Mucosa of rectum (tissue), 2 donors: Measurements from ENCODE around the gene CACNB4.
"Not testable (repeated sequence)": the region's sequence is repeated elsewhere in the genome, so short reads cannot be mapped to it uniquely, and the experiment has no call there.

Experiments used
- H3K27ac ChIP-seq, 2 donors: one replicate each; pipeline ENCODE4 v1.7.0; 2013; ENCODE audit warnings: inconsistent platforms in 2 of 2, low read depth in 2 of 2, low read length in 2 of 2
- H3K27me3 ChIP-seq, 2 donors: one replicate each; pipeline ENCODE4 v1.7.0; 2013; ENCODE audit warnings: low read length in 2 of 2; ENCODE audit not compliant: control insufficient read depth in 2 of 2, insufficient read depth in 2 of 2
- H3K36me3 ChIP-seq, 2 donors: one replicate each; pipeline ENCODE4 v1.7.0; 2013; ENCODE audit warnings: low read length in 2 of 2; ENCODE audit not compliant: control insufficient read depth in 2 of 2, insufficient read depth in 2 of 2
- H3K4me1 ChIP-seq, 2 donors: one replicate each; pipeline ENCODE4 v1.7.0; 2013; ENCODE audit warnings: low read length in 2 of 2, mild to moderate bottlenecking in 1 of 2; ENCODE audit not compliant: control insufficient read depth in 2 of 2, insufficient read depth in 2 of 2
- H3K4me3 ChIP-seq, 2 donors: one replicate each; pipeline ENCODE4 v1.7.0; 2013; ENCODE audit warnings: low read length in 2 of 2
- H3K9ac ChIP-seq, 2 donors: one replicate each; pipeline ENCODE4 v1.7.0; 2013; ENCODE audit warnings: low read length in 2 of 2, low read depth in 1 of 2, mild to moderate bottlenecking in 1 of 2
- H3K9me3 ChIP-seq, 2 donors: one replicate each; pipeline ENCODE4 v1.7.0; 2013; ENCODE audit warnings: low read length in 2 of 2; ENCODE audit not compliant: control insufficient read depth in 2 of 2
- donor health status: healthy.
- donor health status: Normal muscosa, but diverticular disease.

The CACNB4 gene

DNA sequence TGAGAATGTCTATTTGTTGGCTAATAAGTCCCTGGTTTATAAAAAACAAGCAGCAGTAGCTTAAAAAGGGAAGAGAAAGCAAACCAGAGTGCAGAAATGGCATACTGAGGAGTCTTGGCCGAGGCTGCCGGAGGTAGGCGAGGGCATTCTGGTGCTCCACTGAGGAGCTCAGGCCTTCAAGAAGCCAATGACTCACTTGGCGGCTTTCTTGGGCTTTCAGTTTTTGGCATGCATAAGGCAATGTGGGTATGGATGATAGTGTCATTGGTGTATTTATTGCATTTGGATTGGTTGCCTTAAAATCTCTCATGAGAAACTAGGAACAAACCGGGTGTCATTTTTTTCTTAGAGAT, 151.1 kb downstream of the CACNB4 start:
- Histone ChIP-seq H3K4me1 (no peaks in the 10 kb centered on the region), H3K27ac (no peak overlapping the region), H3K9ac (no peak overlapping the region), H3K36me3 (no peaks in the 10 kb centered on the region), H3K4me3 (peak overlapping the region in 1 of 2 donors; percentile 46), H3K27me3 (no peaks in the 10 kb centered on the region), H3K9me3 (no peaks in the 10 kb centered on the region)

DNA sequence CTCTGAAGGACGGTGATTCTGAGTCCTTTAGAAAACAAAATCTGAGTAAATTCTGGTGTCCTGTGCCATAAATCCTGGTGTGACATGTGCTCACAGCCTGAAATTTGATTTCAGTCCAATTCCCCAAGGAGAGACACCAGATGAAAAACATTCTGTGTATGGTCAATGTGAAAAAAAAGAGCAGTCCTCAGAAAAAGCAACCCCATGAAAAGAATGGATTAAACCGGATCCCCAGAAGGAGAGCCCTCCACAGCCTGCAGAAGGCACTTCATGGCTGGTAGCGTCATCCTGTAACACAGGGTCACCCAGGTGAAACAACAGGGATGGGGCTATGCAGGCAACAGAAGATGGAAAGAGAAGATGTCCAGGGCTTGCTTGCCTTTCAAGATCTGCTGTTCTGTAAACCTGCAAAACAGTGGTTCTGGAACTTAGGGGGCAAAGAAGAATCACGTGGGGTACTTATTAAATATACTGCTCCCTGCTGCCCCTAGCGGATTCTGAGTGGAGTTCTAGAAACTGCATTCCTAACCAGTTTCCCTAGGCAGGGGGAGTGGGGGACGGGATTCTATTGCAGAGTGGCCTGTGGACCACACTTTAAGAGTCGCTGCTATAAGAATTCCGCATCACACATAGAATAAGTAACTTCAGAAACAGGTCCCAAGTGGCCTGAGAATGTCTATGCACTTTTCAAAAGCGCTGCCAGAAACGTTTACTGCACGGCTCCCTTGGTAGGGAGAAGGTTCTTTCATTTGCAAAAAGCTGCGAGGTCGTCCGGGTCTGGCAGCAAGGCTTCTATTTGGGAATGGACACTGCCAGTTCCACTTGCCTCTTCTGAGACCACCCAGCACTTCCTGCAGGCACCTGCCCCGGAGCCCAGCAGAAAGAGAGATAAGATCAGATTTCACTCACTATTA, 151.7 kb downstream of the CACNB4 start:
- Histone ChIP-seq H3K4me3 (peak overlapping the region in 1 of 2 donors; percentile 46), H3K9ac (no peak overlapping the region), H3K27me3 (no peaks in the 10 kb centered on the region), H3K4me1 (no peaks in the 10 kb centered on the region), H3K27ac (no peak overlapping the region), H3K36me3 (no peaks in the 10 kb centered on the region), H3K9me3 (no peaks in the 10 kb centered on the region)

DNA sequence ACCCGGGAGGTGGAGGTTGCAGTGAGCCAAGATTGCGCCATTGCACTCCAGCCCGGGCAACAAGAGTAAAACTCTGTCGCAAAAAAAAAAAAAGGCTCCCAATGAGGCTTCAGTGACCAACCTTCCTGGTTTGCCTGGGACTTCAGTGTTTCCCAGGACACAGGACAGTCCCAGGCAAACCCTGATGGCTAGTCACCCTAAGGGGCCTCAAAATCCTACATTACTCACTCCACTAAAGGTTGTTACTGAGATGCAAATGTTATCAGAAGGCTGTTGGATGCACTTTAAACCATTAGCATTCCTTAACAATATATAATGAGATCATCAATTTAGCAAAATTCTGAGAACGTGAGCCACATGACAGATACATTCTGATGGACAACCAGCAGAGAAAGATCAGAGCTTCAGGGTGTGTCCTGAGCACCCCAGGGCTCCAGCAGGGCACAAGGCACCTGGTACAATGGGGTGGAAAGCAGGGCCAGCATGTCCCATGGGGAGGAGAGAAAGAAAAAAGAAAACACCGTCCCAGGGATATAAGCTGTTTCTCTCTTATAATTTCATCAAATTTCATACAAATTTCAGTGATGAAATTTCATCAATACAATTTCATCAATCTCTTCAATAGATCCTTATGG, 152.5 kb downstream of the CACNB4 start:
- Histone ChIP-seq H3K27ac (no peak overlapping the region), H3K4me1 (no peaks in the 10 kb centered on the region), H3K36me3 (no peaks in the 10 kb centered on the region), H3K9me3 (no peaks in the 10 kb centered on the region), H3K4me3 (no peak overlapping the region), H3K9ac (no peak overlapping the region), H3K27me3 (no peaks in the 10 kb centered on the region)

DNA sequence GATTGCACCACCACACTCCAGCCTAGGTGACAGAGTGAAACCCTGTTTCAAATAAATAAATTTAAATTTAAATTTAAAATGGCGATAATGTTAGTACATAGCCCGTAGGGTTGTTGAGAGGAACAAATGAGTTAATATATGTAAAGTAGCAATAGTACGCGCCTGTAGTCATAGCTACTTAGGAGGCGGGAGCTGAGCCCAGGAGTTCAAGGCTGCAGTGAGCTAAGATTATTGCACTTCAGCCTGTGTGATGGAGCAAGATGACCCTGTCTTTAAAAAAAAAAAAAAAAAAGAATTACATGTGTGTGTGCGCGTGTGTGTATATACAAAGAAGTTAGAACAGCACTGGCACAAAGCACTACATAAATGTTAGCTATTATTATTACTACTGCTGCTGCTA, 153.2 kb downstream of the CACNB4 start:
- Histone ChIP-seq H3K9me3 (no peaks in the 10 kb centered on the region), H3K9ac (no peak overlapping the region), H3K27me3 (no peaks in the 10 kb centered on the region), H3K27ac (no peak overlapping the region), H3K4me1 (no peaks in the 10 kb centered on the region), H3K36me3 (no peaks in the 10 kb centered on the region), H3K4me3 (no peak overlapping the region)

DNA sequence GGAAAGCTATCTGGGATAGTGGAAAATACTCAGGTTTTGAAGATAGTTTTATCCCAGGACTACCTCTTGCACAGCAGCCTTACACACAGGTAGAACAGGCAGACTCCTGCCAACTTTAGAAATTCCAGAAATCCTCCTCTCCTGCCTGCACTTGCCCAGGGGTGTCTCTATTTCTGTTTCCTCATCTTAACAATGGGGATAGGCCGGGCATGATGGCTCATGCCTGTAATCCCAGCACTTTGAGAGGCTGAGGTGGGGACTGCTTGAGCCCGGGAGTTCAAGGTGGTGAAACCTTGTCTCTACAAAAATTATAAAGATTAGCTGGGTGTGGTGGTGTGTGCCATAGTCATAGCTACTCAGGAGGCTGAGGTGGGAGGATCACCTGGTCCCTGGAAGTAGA, 153.7 kb downstream of the CACNB4 start:
- Histone ChIP-seq H3K36me3 (no peaks in the 10 kb centered on the region), H3K4me3 (no peak overlapping the region), H3K27me3 (no peaks in the 10 kb centered on the region), H3K27ac (no peak overlapping the region), H3K9me3 (no peaks in the 10 kb centered on the region), H3K4me1 (no peaks in the 10 kb centered on the region), H3K9ac (no peak overlapping the region)

DNA sequence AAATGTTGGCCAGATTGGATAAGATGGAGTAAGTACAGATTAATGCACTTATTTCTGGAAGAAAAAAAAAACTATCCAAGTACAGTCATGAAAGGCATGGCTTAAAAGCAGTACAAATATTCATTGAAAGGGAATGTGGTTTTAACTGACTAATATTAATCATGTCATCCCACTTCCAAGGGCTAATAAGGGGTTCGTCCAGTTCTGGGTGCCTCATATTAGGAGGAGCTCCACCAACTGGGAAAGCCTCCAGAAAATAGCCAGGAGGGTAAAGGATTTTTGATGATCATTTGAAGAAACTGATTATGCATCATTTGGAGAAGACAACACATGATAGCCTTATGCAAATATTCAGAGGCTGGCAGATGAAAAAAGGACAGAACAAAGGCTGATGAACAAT, 155.4 kb downstream of the CACNB4 start:
- Histone ChIP-seq H3K36me3 (no peaks in the 10 kb centered on the region), H3K4me3 (no peak overlapping the region), H3K4me1 (no peaks in the 10 kb centered on the region), H3K9ac (no peak overlapping the region), H3K9me3 (no peaks in the 10 kb centered on the region), H3K27me3 (no peaks in the 10 kb centered on the region), H3K27ac (no peak overlapping the region)

DNA sequence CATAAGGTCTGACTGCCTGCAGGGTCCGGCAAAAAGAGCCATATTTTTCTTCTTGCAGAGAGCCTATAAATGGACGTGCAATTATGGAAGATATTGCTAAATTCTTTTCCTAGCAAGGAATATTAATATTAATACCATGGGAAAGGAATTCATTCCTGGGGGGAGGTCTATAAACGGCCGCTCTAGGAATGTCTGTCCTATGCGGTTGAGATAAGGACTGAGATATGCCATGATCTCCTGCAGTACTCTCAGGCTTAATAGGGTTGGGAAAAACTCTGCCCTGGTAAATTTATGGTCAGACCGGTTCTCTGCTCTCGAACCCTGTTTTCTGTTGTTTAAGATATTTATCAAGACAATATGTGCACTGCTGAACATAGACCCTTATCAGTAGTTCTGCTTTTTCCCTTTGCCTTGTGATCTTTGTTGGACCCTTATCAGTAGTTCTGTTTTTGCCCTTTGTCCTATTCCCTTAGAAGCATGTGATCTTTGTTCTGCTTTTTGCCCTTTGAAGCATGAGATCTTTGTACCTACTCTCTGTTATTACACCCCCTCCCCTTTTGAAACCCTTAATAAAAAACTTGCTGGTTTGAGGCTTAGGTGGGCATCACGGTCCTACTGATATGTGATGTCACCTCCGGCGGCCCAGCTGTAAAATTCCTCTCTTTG, 156.2 kb downstream of the CACNB4 start:
- H3K27me3 ChIP-seq, H3K9me3 ChIP-seq, H3K27ac ChIP-seq, H3K9ac ChIP-seq, H3K4me3 ChIP-seq, H3K4me1 ChIP-seq, H3K36me3 ChIP-seq: not testable (repeated sequence)

DNA sequence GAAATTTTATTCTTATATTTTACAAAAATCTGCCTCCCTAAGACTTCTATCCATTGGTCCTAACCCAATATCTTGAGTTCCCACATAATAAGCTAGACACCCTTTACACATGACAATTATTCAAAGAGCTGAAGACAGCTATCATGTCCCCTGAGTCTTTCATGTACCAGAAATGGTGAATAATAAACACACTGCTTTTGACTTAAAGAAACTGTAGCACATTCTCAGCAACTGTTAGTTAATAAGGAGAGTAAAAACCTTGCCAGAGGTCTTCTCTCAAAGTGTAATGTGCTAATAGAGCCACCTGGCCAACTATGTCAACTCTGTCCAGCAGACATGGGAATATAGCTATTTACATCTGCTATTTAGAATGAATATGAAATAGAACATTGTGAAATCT, 160.9 kb downstream of the CACNB4 start:
- Histone ChIP-seq H3K9me3 (no peaks in the 10 kb centered on the region), H3K27ac (no peak overlapping the region), H3K9ac (no peak overlapping the region), H3K4me3 (no peak overlapping the region), H3K4me1 (no peaks in the 10 kb centered on the region), H3K36me3 (no peaks in the 10 kb centered on the region), H3K27me3 (no peaks in the 10 kb centered on the region)

DNA sequence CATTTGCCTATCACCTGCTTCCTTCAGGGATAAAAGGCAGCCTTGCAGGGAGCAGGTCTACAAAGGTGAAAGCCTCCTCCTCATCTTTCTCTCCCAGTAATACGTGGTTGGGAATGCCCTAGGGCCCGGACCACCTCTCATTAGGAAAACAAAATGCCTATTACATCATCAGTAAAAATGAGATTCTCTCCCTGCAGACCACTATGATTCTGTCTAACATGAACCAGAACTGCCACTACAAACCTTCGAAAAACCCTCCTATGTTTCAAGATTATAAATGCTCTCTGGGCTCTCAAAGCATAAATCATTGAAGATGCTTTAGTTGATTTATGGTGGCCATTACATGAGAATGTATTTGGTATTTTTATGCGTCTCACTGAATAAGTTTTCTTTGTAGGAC, 162.2 kb downstream of the CACNB4 start:
- no peaks in the 10 kb centered on the region for H3K9me3 ChIP-seq
- no peaks in the 10 kb centered on the region for H3K4me1 ChIP-seq
- no peaks in the 10 kb centered on the region for H3K27me3 ChIP-seq
- H3K4me3 ChIP-seq = no peak overlapping the region
- H3K9ac ChIP-seq = no peak overlapping the region
- no peak overlapping the region for H3K27ac ChIP-seq
- no peaks in the 10 kb centered on the region for H3K36me3 ChIP-seq

DNA sequence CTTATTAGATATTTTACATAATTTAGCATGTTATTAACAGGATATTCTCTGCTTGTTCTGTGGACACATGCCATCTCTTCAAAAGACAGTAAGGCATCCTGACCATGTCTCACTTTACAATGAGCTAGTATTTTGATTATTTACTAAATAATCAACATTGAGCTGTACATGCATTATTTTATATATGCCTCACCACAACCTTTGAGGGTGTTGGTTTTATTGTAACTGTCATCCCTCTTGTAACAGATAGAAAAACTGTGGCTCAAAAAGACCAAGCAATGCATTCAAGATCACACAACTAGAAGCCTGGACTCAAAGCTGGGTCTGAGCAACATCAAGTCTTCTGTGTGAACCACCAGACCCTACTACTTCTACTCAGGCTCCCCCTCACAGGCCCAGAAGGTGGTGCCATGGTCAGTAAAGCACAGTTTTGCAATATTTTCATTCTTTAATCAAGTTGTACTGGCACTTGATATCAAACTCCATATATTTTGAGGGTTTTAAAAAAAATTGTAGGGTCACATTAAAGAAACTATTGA, 165.5 kb downstream of the CACNB4 start:
- H3K27me3 ChIP-seq = no peaks in the 10 kb centered on the region
- no peaks in the 10 kb centered on the region for H3K36me3 ChIP-seq
- no peaks in the 10 kb centered on the region for H3K9me3 ChIP-seq
- H3K4me3 ChIP-seq = no peak overlapping the region
- no peak overlapping the region for H3K9ac ChIP-seq
- no peak overlapping the region for H3K27ac ChIP-seq
- no peaks in the 10 kb centered on the region for H3K4me1 ChIP-seq
